Hematopoietic multipotent progenitor cell (in vitro differentiated cells): ENCODE data around the gene ZSCAN22. TPM values are rescaled to one million over a fixed set of nuclear protein-coding genes. Genes with fewer than 3 reads are reported as not detected.

Experiments used
- small RNA-seq: library from RNA; depleted of rRNA; stranded (forward); fragments of <200 nt; gene quantifications from one replicate; pipeline ENCODE3, GENCODE V24; 2012
- total RNA-seq: library from RNA; depleted of rRNA; stranded (reverse); fragments of >200 nt; gene quantifications from one replicate; pipeline ENCODE4 v1.2.3, GENCODE V29; 2012

The ZSCAN22 gene
- total RNA-seq, 1 donor = 3.0 TPM

Small RNA genes within 50 kb of the gene (small RNA-seq; reads per million reads assigned to genes)
- gene MIR4754 = not detected
- gene MIR6806 = not detected
- gene RNA5SP473 = 0.20 reads per million

Other genes with a start within 250 kb of the ZSCAN22 start
- gene ZSCAN18, start 228.8 kb upstream of the ZSCAN22 start, total RNA-seq = 178 TPM
- gene ZNF329, start 176.2 kb upstream of the ZSCAN22 start, total RNA-seq = 9.4 TPM
- gene ZNF274, start 143.9 kb upstream of the ZSCAN22 start, total RNA-seq = 34.7 TPM
- gene ZNF544, start 98.1 kb upstream of the ZSCAN22 start, total RNA-seq = 57.1 TPM
- 10.5 TPM for gene ZNF8, start 48.0 kb upstream of the ZSCAN22 start, total RNA-seq
- 49.0 TPM for gene ERVK3-1, start 21.6 kb upstream of the ZSCAN22 start, total RNA-seq
- 10.0 TPM for gene A1BG, start 26.5 kb downstream of the ZSCAN22 start, total RNA-seq
- gene ZNF497, start 35.8 kb downstream of the ZSCAN22 start, total RNA-seq = 4.8 TPM
- gene ZNF837, start 54.0 kb downstream of the ZSCAN22 start, total RNA-seq = 6.2 TPM
- 7,116 TPM for gene RPS5, start 60.3 kb downstream of the ZSCAN22 start, total RNA-seq
- gene RNF225, start 68.7 kb downstream of the ZSCAN22 start, total RNA-seq = 0.81 TPM
- 11.3 TPM for gene ZNF584, start 81.7 kb downstream of the ZSCAN22 start, total RNA-seq
- gene ZNF132, start 113.2 kb downstream of the ZSCAN22 start, total RNA-seq = 5.9 TPM
- 19.1 TPM for gene ZNF324B, start 124.6 kb downstream of the ZSCAN22 start, total RNA-seq
- 21.3 TPM for gene ZNF324, start 140.1 kb downstream of the ZSCAN22 start, total RNA-seq
- gene ZNF446, start 149.4 kb downstream of the ZSCAN22 start, total RNA-seq = 16.2 TPM
- gene SLC27A5, start 185.0 kb downstream of the ZSCAN22 start, total RNA-seq = 24.2 TPM
- gene ZBTB45, start 192.8 kb downstream of the ZSCAN22 start, total RNA-seq = 14.3 TPM
- gene TRIM28, start 217.1 kb downstream of the ZSCAN22 start, total RNA-seq = 972 TPM
- gene CHMP2A, start 228.1 kb downstream of the ZSCAN22 start, total RNA-seq = 59.8 TPM
- gene UBE2M, start 231.6 kb downstream of the ZSCAN22 start, total RNA-seq = 54.4 TPM
- gene MZF1, start 246.3 kb downstream of the ZSCAN22 start, total RNA-seq = 58.7 TPM